Loucy (cell line): ENCODE data around the gene TMEM131.

Experiments
- CTCF ChIP-seq: fragments of 200-600 bp; sonication (generic); conservative IDR thresholded peaks from 2 replicates; pipeline ENCODE4 v1.5.1; 2014; ENCODE audit warnings: mild to moderate bottlenecking, antibody characterized with exemption, low read length
- EZH2phosphoT487 ChIP-seq: fragments of 200-600 bp; IDR thresholded peaks from 2 replicates; pipeline ENCODE4 v1.6.1; 2018; ENCODE audit warnings: antibody characterized with exemption, mild to moderate bottlenecking, moderate library complexity, borderline replicate concordance

DNA sequence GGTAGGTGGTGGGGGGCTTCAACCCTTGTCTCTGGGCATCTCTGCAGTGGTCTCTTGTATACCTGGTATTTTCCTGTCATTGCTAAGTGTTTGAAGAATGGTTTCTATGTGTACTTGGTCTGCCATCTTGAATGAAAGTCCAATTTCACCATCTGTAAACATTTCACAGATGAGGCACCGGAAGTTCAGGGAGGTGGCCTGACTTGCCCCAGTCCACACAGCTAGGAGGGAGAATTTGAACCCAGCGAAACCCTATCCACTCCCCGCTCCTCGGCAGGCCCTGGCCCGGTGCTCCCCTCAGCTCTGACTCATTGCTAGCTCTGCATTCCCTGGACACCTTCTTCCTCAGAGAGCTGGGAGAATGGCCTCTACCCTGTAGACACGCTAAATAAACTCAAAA, 251.8 kb downstream of the TMEM131 start:
- no peak for TF ChIP-seq CTCF
- no peak for TF ChIP-seq EZH2phosphoT487
